ENCODE results near the gene NPL. TPM values are rescaled to one million over a fixed set of nuclear protein-coding genes. Genes with fewer than 3 reads are reported as not detected.

The NPL gene
- total RNA-seq, 1 donor from 2014 or later, result 16.2 TPM

GRCh38 chr1:182794676-182795201 lies 5.2 kb downstream of the NPL start:
- Histone ChIP-seq H3K9me3 (no peaks in the 10 kb centered on the region), H3K4me3 (no peak overlapping the region), H3K4me1 (peaks cover 5% of the 10 kb centered on the region), H3K27ac (no peak overlapping the region), H3K27me3 (no peaks in the 10 kb centered on the region), H3K36me3 (no peaks in the 10 kb centered on the region)
- intact Hi-C loops (cut with DNase I), result no loop called here
- DNase-seq (ENCODE audit: extremely low spot score in 2 of 2), result no peak
- TF ChIP-seq POLR2A (IDR thresholded peaks at IDR 0.05) (no peak), POLR2AphosphoS5 (IDR thresholded peaks at IDR 0.05; ENCODE audit: insufficient read depth in 1 of 2, low read depth in 1 of 2) (no peak), CTCF (IDR thresholded peaks at IDR 0.05) (no peak)

- no peak for DNase-seq (ENCODE audit: extremely low spot score in 2 of 2)
- intact Hi-C loops (cut with DNase I), result no loop called here
- Histone ChIP-seq H3K27ac (no peak overlapping the region), H3K27me3 (no peaks in the 10 kb centered on the region), H3K4me3 (no peak overlapping the region), H3K4me1 (no peaks in the 10 kb centered on the region), H3K36me3 (no peaks in the 10 kb centered on the region), H3K9me3 (no peaks in the 10 kb centered on the region)
- TF ChIP-seq POLR2AphosphoS5 (IDR thresholded peaks at IDR 0.05; ENCODE audit: insufficient read depth in 1 of 2, low read depth in 1 of 2), result peak in 1 of 2 donors; percentile 77
- no peak for TF ChIP-seq POLR2A (IDR thresholded peaks at IDR 0.05)
These were observed 6.1 kb downstream of the NPL start for GRCh38 chr1:182795563-182796228.

- H3K4me1 ChIP-seq, result peaks cover 5% of the 10 kb centered on the region
- no peak overlapping the region for H3K27ac ChIP-seq
- no peak for DNase-seq (ENCODE audit: extremely low spot score in 2 of 2)
- H3K4me3 ChIP-seq, result no peak overlapping the region
- no peaks in the 10 kb centered on the region for H3K27me3 ChIP-seq
- no peak for TF ChIP-seq POLR2A (IDR thresholded peaks at IDR 0.05)
- TF ChIP-seq POLR2AphosphoS5 (IDR thresholded peaks at IDR 0.05; ENCODE audit: insufficient read depth in 1 of 2, low read depth in 1 of 2), result peak in 1 of 2 donors; percentile 82
- no peak for TF ChIP-seq CTCF (IDR thresholded peaks at IDR 0.05)
- no peaks in the 10 kb centered on the region for H3K9me3 ChIP-seq
- H3K36me3 ChIP-seq, result peaks cover 0 to 10% of the 10 kb centered on the region in 2 donors
- intact Hi-C loops (cut with DNase I), result no loop called here
These were observed 12.6 kb downstream of the NPL start for GRCh38 chr1:182802006-182802803.

- Histone ChIP-seq H3K36me3 (peaks cover 0 to 10% of the 10 kb centered on the region in 2 donors), H3K4me3 (no peak overlapping the region), H3K27ac (no peak overlapping the region), H3K9me3 (no peaks in the 10 kb centered on the region), H3K27me3 (no peaks in the 10 kb centered on the region), H3K4me1 (peaks cover 5% of the 10 kb centered on the region)
- intact Hi-C loops (cut with DNase I), result no loop called here
- TF ChIP-seq POLR2AphosphoS5 (IDR thresholded peaks at IDR 0.05; ENCODE audit: insufficient read depth in 1 of 2, low read depth in 1 of 2) (no peak), CTCF (IDR thresholded peaks at IDR 0.05) (no peak), POLR2A (IDR thresholded peaks at IDR 0.05) (no peak)
- DNase-seq (ENCODE audit: extremely low spot score in 2 of 2), result no peak
These were observed 14.3 kb downstream of the NPL start for GRCh38 chr1:182803846-182804245.

GRCh38 chr1:182806015-182806678 lies 16.6 kb downstream of the NPL start:
- no peak for TF ChIP-seq POLR2A (IDR thresholded peaks at IDR 0.05)
- no peak for TF ChIP-seq CTCF (IDR thresholded peaks at IDR 0.05)
- TF ChIP-seq POLR2AphosphoS5 (IDR thresholded peaks at IDR 0.05; ENCODE audit: insufficient read depth in 1 of 2, low read depth in 1 of 2), result no peak
- H3K9me3 ChIP-seq, result no peaks in the 10 kb centered on the region
- DNase-seq (ENCODE audit: extremely low spot score in 2 of 2), result no peak
- intact Hi-C loops (cut with DNase I), result no loop called here
- H3K27ac ChIP-seq, result no peak overlapping the region
- H3K4me1 ChIP-seq, result peaks cover 5% of the 10 kb centered on the region
- H3K4me3 ChIP-seq, result no peak overlapping the region
- H3K36me3 ChIP-seq, result peaks cover 0 to 10% of the 10 kb centered on the region in 2 donors
- no peaks in the 10 kb centered on the region for H3K27me3 ChIP-seq

All from vagina (tissue), 2 donors.